SK-N-SH (cell line): ENCODE data around the gene TTYH3. TPM values are rescaled to one million over a fixed set of nuclear protein-coding genes. Genes with fewer than 3 reads are reported as not detected.
A peak's percentile ranks its signal among the peaks of the same experiment; 100 is the strongest.

Source experiments
- CTCF ChIA-PET: fragments of 300-600, 350-600 bp; formaldehyde crosslinking; extraction: SDS; loops from one replicate; lab custom pipeline; 2021; lab: Yijun Ruan, JAX
- POLR2A ChIA-PET: fragments of 350-600 bp; sonication (Branson Sonifier 250); formaldehyde crosslinking; extraction: SDS; loops from one replicate; lab custom pipeline; 2020; ENCODE audit warnings: antibody characterized with exemption, inconsistent platforms; lab: Yijun Ruan, JAX
- DNase-seq: peaks from one replicate; pipeline ENCODE4 v3.0.0; 2012
- H2AFZ ChIP-seq: fragments of 200-600 bp; sonication (generic); 2 replicates; pipeline ENCODE4 v1.8.1; 2016; ENCODE audit warnings: antibody characterized with exemption, mild to moderate bottlenecking, low read depth
- H3F3A ChIP-seq: fragments of 200-600 bp; sonication (generic); replicated peaks from 2 replicates; pipeline ENCODE3; 2016; ENCODE audit warnings: antibody characterized with exemption, mild to moderate bottlenecking; ENCODE audit not compliant: insufficient read depth
- H3K27ac ChIP-seq, 2 experiments: fragments of 200-500 bp in 1 of 2; fragments of 200-600 bp in 1 of 2; sonication (Bioruptor generic) in 1 of 2; sonication (generic), shearing (Covaris generic) in 1 of 2; 2 replicates each; pipeline versions ENCODE4 v1.5.1 to v1.6.1; 2014 to 2016; ENCODE audit warnings: low read depth in 2 of 2, inconsistent platforms in 1 of 2, low read length in 1 of 2, mild to moderate bottlenecking in 1 of 2, mixed read lengths in 1 of 2
- H3K27me3 ChIP-seq: fragments of 200-600 bp; sonication (generic), shearing (Covaris generic); 2 replicates; pipeline ENCODE4 v1.6.1; 2016; ENCODE audit warnings: mixed run types; ENCODE audit not compliant: insufficient read depth
- H3K36me3 ChIP-seq, 2 experiments: fragments of 200-500 bp in 1 of 2; fragments of 200-600 bp in 1 of 2; sonication (Bioruptor generic) in 1 of 2; sonication (generic) in 1 of 2; replicated peaks in 1 of 2; 2 replicates each; pipeline versions ENCODE3 to v1.5.1; 2014 to 2016; ENCODE audit warnings: low read length in 1 of 2, mild to moderate bottlenecking in 1 of 2; ENCODE audit not compliant: insufficient read depth in 2 of 2, control insufficient read depth in 1 of 2
- H3K4me1 ChIP-seq, 2 experiments: fragments of 200-500 bp in 1 of 2; fragments of 200-600 bp in 1 of 2; sonication (Bioruptor generic) in 1 of 2; sonication (generic), shearing (Covaris generic) in 1 of 2; 2 replicates each; pipeline versions ENCODE4 v1.5.1 to v1.6.1; 2014 to 2016; ENCODE audit warnings: low read depth in 1 of 2, low read length in 1 of 2, mixed run types in 1 of 2; ENCODE audit not compliant: insufficient read depth in 2 of 2, control insufficient read depth in 1 of 2
- H3K4me2 ChIP-seq: fragments of 200-600 bp; sonication (generic), shearing (Covaris generic); 2 replicates; pipeline ENCODE4 v1.6.1; 2017; ENCODE audit warnings: mixed run types
- H3K4me3 ChIP-seq, 2 experiments: fragments of 200-500 bp in 1 of 2; fragments of 200-600 bp in 1 of 2; sonication (Bioruptor generic) in 1 of 2; sonication (generic), shearing (Covaris generic) in 1 of 2; 2 replicates each; pipeline versions ENCODE4 v1.5.1 to v1.8.1; 2014 to 2016; ENCODE audit warnings: low read depth in 2 of 2, inconsistent platforms in 1 of 2, low read length in 1 of 2, mild to moderate bottlenecking in 1 of 2, mixed read lengths in 1 of 2, moderate library complexity in 1 of 2
- H3K79me2 ChIP-seq: fragments of 200-600 bp; sonication (generic); 2 replicates; pipeline ENCODE4 v1.8.1; 2017; ENCODE audit warnings: mild to moderate bottlenecking; ENCODE audit not compliant: insufficient read depth
- H3K9ac ChIP-seq: fragments of 200-600 bp; sonication (generic); 2 replicates; pipeline ENCODE4 v1.6.1; 2017; ENCODE audit warnings: mixed run types
- H3K9me2 ChIP-seq: fragments of 200-600 bp; sonication (generic); 2 replicates; pipeline ENCODE4 v1.6.1; 2017; ENCODE audit warnings: mixed run types
- H3K9me3 ChIP-seq: fragments of 200-600 bp; sonication (generic); 2 replicates; pipeline ENCODE4 v1.6.1; 2017; ENCODE audit warnings: mixed run types, mild to moderate bottlenecking, moderate library complexity
- H4K20me1 ChIP-seq: fragments of 200-600 bp; sonication (generic); 2 replicates; pipeline ENCODE4 v1.6.1; 2017; ENCODE audit warnings: mild to moderate bottlenecking, mixed run types; ENCODE audit not compliant: insufficient read depth
- CHD2 ChIP-seq: fragments of 150-350 bp; IDR thresholded peaks from 2 replicates; pipeline ENCODE4 v1.6.1; 2018; ENCODE audit warnings: low read length; ENCODE audit not compliant: partially characterized antibody
- ELF1 ChIP-seq: IDR thresholded peaks from 2 replicates; pipeline ENCODE4 v1.4.0; 2012
- EP300 ChIP-seq, 2 experiments: IDR thresholded peaks; 2 replicates each; pipeline versions ENCODE4 v1.4.0 to v1.6.1; 2012; ENCODE audit warnings: borderline replicate concordance in 1 of 2, low read depth in 1 of 2, low read length in 1 of 2
- EZH2phosphoT487 ChIP-seq: fragments of 200-600 bp; sonication (generic); IDR thresholded peaks from 2 replicates; pipeline ENCODE4 v1.6.1; 2017; ENCODE audit warnings: low read depth, mixed run types, mild to moderate bottlenecking, antibody characterized with exemption, moderate library complexity, borderline replicate concordance
- FOXM1 ChIP-seq: IDR thresholded peaks from 2 replicates; pipeline ENCODE4 v1.4.0; 2012; ENCODE audit warnings: low read depth, mild to moderate bottlenecking
- GABPA ChIP-seq: IDR thresholded peaks from 2 replicates; pipeline ENCODE4 v1.4.0; 2012; ENCODE audit warnings: low read depth, mild to moderate bottlenecking
- GATA2 ChIP-seq: sonication (generic); formaldehyde crosslinking; IDR thresholded peaks from 2 replicates; pipeline ENCODE4 v1.5.0; 2020; ENCODE audit warnings: mild to moderate bottlenecking, missing genetic modification reagents
- IRF3 ChIP-seq: fragments of 150-350 bp; IDR thresholded peaks from 2 replicates; pipeline ENCODE4 v1.6.1; 2016; ENCODE audit warnings: mild to moderate bottlenecking, low read depth, low read length
- PBX3 ChIP-seq: IDR thresholded peaks from 2 replicates; pipeline ENCODE4; 2012
- RCOR1 ChIP-seq: fragments of 150-350 bp; IDR thresholded peaks from 2 replicates; pipeline ENCODE4 v1.6.1; 2017; ENCODE audit warnings: antibody characterized with exemption, low read length
- REST ChIP-seq: IDR thresholded peaks from 2 replicates; pipeline ENCODE4 v1.6.1; 2012; ENCODE audit warnings: mild to moderate bottlenecking, low read depth, low read length, moderate library complexity
- SMC3 ChIP-seq: IDR thresholded peaks from 2 replicates; pipeline ENCODE4 v1.6.1; 2012; ENCODE audit warnings: low read depth, low read length, improper control_type of control experiment
- TCF12 ChIP-seq: IDR thresholded peaks from 2 replicates; pipeline ENCODE4 v1.4.0; 2012
- TEAD4 ChIP-seq: IDR thresholded peaks from 2 replicates; pipeline ENCODE4 v1.4.0; 2012; ENCODE audit warnings: mild to moderate bottlenecking, borderline replicate concordance; ENCODE audit not compliant: insufficient read depth
- YY1 ChIP-seq: IDR thresholded peaks from 2 replicates; pipeline ENCODE4 v1.4.0; 2012; ENCODE audit warnings: low read depth, mild to moderate bottlenecking
- WGBS: methylation state at CpG from one replicate; pipeline ENCODE4 v1.1.6; 2017; ENCODE audit warnings: low lambda C conversion rate; 5-methylcytosine and 5-hydroxymethylcytosine counted together
- polyA plus RNA-seq, 3 experiments: library from polyadenylated mRNA; depleted of rRNA; stranded (reverse); fragments of >200 nt; gene quantifications; 2 replicates each; pipeline ENCODE4 v1.2.3, GENCODE V29; 2012

The TTYH3 gene
- polyA plus RNA-seq, 1 of the 3 experiments (the other 2 are of a cell fraction) = 105 TPM

GRCh38 chr7:2614631-2615330 lies 17.0 kb upstream of the TTYH3 start:
- Histone ChIP-seq H3K36me3 (no peaks in the 10 kb centered on the region), H3K9me3 (no peaks in the 10 kb centered on the region), H3K4me2 (no peak overlapping the region), H2AFZ (no peak overlapping the region), H4K20me1 (no peaks in the 10 kb centered on the region), H3K27me3 (no peaks in the 10 kb centered on the region), H3K9ac (no peak overlapping the region), H3K27ac (peak overlapping the region in 1 of 2 experiments; percentile 40; a peak in 1 of 4 replicates), H3K4me3 (no peak overlapping the region), H3F3A (peaks cover 10% of the 10 kb centered on the region), H3K9me2 (no peaks in the 10 kb centered on the region), H3K79me2 (no peaks in the 10 kb centered on the region), H3K4me1 (peaks cover 0 to 46% of the 10 kb centered on the region in 2 experiments; a peak in 3 of 4 replicates)
- ChIA-PET POLR2A (interaction anchor here (1.3 to 1.5 kb wide), 2 partner anchors 7 to 17 kb away, joined by 4 read pairs; partner anchors contain the start of gene TTYH3), CTCF (interaction anchor here (0.7 to 4.1 kb wide), 13 partner anchors 9 to 163 kb away, joined by 3 to 16 read pairs (median 3); no protein-coding TSS in a partner anchor)
- DNase-seq = no peak
- TF ChIP-seq IRF3 (no peak), FOXM1 (no peak), REST (no peak), EZH2phosphoT487 (no peak), PBX3 (no peak), EP300 (IDR thresholded peaks at IDR 0.05; ENCODE audit: borderline replicate concordance in 1 of 2, low read depth in 1 of 2, low read length in 1 of 2) (no peak), YY1 (no peak), GABPA (no peak), TCF12 (no peak), CHD2 (no peak), GATA2 (CRISPR knock-in tag) (no peak), SMC3 (no peak), ELF1 (no peak), RCOR1 (no peak), TEAD4 (no peak)
- 70% methylated on average over 22 of the region's 22 CpGs for WGBS
